Cardiac muscle cell (in vitro differentiated cells and primary cell): Measurements from ENCODE around the gene P2RY1. TPM values are rescaled to one million over a fixed set of nuclear protein-coding genes. Genes with fewer than 3 reads are reported as not detected.
"Not testable (repeated sequence)": the region's sequence is repeated elsewhere in the genome, so short reads cannot be mapped to it uniquely, and the experiment has no call there.

ENCODE experiments used
- DNase-seq, 2 donors: peaks; one replicate each; pipeline versions ENCODE4 v3.0.0 to v3.0.0-alpha.2; 2010 to 2017; ENCODE audit warnings: low read depth in 1 of 2, low spot score in 1 of 2
- H3K27ac ChIP-seq: fragments of 200-600 bp; sonication (generic); 2 replicates; pipeline ENCODE4 v1.5.1; 2016
- H3K27me3 ChIP-seq: fragments of 200-600 bp; sonication (generic); 2 replicates; pipeline ENCODE4 v1.6.0; 2016; ENCODE audit warnings: control low read depth
- H3K36me3 ChIP-seq: fragments of 200-600 bp; sonication (generic); 2 replicates; pipeline ENCODE4 v1.5.1; 2016; ENCODE audit warnings: control low read depth
- H3K4me1 ChIP-seq: fragments of 200-600 bp; sonication (generic); 2 replicates; pipeline ENCODE4 v1.8.1; 2017; ENCODE audit warnings: low read depth, mild to moderate bottlenecking, mixed run types
- H3K4me3 ChIP-seq: fragments of 200-600 bp; sonication (generic); 2 replicates; pipeline ENCODE4 v1.5.1; 2016; ENCODE audit warnings: mild to moderate bottlenecking
- H3K9me3 ChIP-seq: fragments of 200-600 bp; sonication (generic); 2 replicates; pipeline ENCODE4 v1.5.1; 2017; ENCODE audit warnings: low read depth, mild to moderate bottlenecking, control low read depth
- polyA plus RNA-seq: library from polyadenylated mRNA; unstranded; fragments of >200 nt; fragmentation: Nextera tagmentation; extraction: Ambion mirVana; gene quantifications from 2 replicates; pipeline ENCODE4 v1.2.1, GENCODE V29; 2016
- total RNA-seq: library from RNA; depleted of rRNA; stranded (reverse); fragments of >200 nt; gene quantifications from 2 replicates; pipeline ENCODE4 v1.2.3, GENCODE V29; 2016
- TF ChIP-seq, protein P1 (sequence below): IDR thresholded peaks from 2 replicates; pipeline ENCODE4 v1.5.1; 2012; ENCODE audit warnings: low read depth, mild to moderate bottlenecking, low read length

The P2RY1 gene
- total and polyA plus RNA-seq, 2 experiments from 2014 or later: 1.9 to 4.8 TPM

GRCh38 chr3:152865668-152866245, 30.8 kb downstream of the P2RY1 start:
- no peaks in the 10 kb centered on the region for H3K36me3 ChIP-seq
- no peak overlapping the region for H3K27ac ChIP-seq
- H3K27me3 ChIP-seq: no peaks in the 10 kb centered on the region
- H3K4me3 ChIP-seq: no peak overlapping the region
- no peak for DNase-seq
- no peaks in the 10 kb centered on the region for H3K4me1 ChIP-seq
- no peaks in the 10 kb centered on the region for H3K9me3 ChIP-seq
- TF ChIP-seq, protein P1, sequence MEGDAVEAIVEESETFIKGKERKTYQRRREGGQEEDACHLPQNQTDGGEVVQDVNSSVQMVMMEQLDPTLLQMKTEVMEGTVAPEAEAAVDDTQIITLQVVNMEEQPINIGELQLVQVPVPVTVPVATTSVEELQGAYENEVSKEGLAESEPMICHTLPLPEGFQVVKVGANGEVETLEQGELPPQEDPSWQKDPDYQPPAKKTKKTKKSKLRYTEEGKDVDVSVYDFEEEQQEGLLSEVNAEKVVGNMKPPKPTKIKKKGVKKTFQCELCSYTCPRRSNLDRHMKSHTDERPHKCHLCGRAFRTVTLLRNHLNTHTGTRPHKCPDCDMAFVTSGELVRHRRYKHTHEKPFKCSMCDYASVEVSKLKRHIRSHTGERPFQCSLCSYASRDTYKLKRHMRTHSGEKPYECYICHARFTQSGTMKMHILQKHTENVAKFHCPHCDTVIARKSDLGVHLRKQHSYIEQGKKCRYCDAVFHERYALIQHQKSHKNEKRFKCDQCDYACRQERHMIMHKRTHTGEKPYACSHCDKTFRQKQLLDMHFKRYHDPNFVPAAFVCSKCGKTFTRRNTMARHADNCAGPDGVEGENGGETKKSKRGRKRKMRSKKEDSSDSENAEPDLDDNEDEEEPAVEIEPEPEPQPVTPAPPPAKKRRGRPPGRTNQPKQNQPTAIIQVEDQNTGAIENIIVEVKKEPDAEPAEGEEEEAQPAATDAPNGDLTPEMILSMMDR: no peak

DNA sequence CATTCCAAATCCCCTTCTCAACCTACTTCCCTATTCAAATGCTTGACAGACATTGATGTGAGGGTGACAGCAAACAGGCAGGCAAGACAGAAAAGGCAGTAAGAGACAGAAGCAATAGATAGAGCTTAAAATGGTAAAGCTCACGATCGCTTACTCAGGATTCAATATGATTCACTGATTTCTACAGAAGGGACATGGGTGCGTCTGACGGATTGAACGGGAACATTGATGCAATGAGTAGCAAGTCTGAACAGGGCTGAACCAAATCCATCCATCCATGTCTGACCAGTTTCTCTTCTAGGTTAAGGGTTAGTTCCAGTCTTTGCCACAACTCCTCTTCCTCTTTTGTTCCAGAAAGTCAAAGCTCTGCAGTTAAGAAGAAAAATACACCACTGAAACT, 35.1 kb downstream of the P2RY1 start:
- TF ChIP-seq, protein P1: no peak
- no peak for DNase-seq
- Histone ChIP-seq H3K27ac (no peak overlapping the region), H3K36me3 (no peaks in the 10 kb centered on the region), H3K4me1 (no peaks in the 10 kb centered on the region), H3K9me3 (no peaks in the 10 kb centered on the region), H3K4me3 (no peak overlapping the region), H3K27me3 (no peaks in the 10 kb centered on the region)

GRCh38 chr3:152873314-152873713, 38.4 kb downstream of the P2RY1 start:
- not testable (repeated sequence) for H3K36me3 ChIP-seq, H3K4me1 ChIP-seq, H3K4me3 ChIP-seq, H3K9me3 ChIP-seq, H3K27ac ChIP-seq, H3K27me3 ChIP-seq, DNase-seq

- no peaks in the 10 kb centered on the region for H3K27me3 ChIP-seq
- TF ChIP-seq, protein P1: no peak
- no peaks in the 10 kb centered on the region for H3K9me3 ChIP-seq
- DNase-seq: no peak
- H3K27ac ChIP-seq: no peak overlapping the region
- H3K4me3 ChIP-seq: no peak overlapping the region
- no peaks in the 10 kb centered on the region for H3K4me1 ChIP-seq
- H3K36me3 ChIP-seq: no peaks in the 10 kb centered on the region
These were observed 40.2 kb downstream of the P2RY1 start for GRCh38 chr3:152874896-152875749.

GRCh38 chr3:152879130-152879789, 44.3 kb downstream of the P2RY1 start:
- no peak for DNase-seq
- Histone ChIP-seq H3K4me1 (no peaks in the 10 kb centered on the region), H3K27ac (no peak overlapping the region), H3K4me3 (no peak overlapping the region), H3K9me3 (no peaks in the 10 kb centered on the region), H3K36me3 (no peaks in the 10 kb centered on the region), H3K27me3 (no peaks in the 10 kb centered on the region)
- TF ChIP-seq, protein P1: no peak

GRCh38 chr3:152879790-152880174, 44.9 kb downstream of the P2RY1 start:
- TF ChIP-seq, protein P1: no peak
- H3K9me3 ChIP-seq: no peaks in the 10 kb centered on the region
- H3K27me3 ChIP-seq: no peaks in the 10 kb centered on the region
- DNase-seq: no peak
- no peaks in the 10 kb centered on the region for H3K36me3 ChIP-seq
- no peak overlapping the region for H3K27ac ChIP-seq
- H3K4me1 ChIP-seq: no peaks in the 10 kb centered on the region
- H3K4me3 ChIP-seq: no peak overlapping the region
